OCI-LY3 (cell line): Measurements from ENCODE around the gene GRM8.

ENCODE experiments used
- EZH2phosphoT487 ChIP-seq: fragments of 200-600 bp; shearing (Covaris generic); IDR thresholded peaks from 2 replicates; pipeline ENCODE4 v1.6.1; 2018; ENCODE audit warnings: antibody characterized with exemption, mixed run types, low read depth
- TF ChIP-seq, protein P1 (sequence below): fragments of 200-600, 300-600 bp; sonication (generic); IDR thresholded peaks from 2 replicates; pipeline ENCODE4 v1.5.1; 2014; ENCODE audit warnings: antibody characterized with exemption, low read length, low read depth

DNA sequence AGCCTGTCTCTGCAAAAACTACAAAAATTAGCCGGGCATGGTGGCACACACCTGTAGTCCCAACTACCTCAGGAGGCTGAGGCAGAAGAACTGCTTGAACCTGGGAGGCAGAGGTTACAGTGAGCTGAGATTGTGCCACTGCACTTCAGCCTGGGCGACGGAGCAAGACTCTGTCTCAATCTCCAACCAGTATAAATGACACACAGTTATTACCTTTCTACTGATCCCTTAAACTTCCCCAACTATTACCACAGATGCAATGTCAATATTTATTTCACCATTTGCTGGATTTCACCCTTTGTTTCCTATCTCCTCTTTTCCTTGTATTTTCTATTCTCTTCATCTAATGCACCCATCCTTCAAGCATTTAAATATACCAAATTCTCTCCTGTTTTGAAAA is 431.8 kb downstream of the GRM8 start:
- TF ChIP-seq, protein P1, sequence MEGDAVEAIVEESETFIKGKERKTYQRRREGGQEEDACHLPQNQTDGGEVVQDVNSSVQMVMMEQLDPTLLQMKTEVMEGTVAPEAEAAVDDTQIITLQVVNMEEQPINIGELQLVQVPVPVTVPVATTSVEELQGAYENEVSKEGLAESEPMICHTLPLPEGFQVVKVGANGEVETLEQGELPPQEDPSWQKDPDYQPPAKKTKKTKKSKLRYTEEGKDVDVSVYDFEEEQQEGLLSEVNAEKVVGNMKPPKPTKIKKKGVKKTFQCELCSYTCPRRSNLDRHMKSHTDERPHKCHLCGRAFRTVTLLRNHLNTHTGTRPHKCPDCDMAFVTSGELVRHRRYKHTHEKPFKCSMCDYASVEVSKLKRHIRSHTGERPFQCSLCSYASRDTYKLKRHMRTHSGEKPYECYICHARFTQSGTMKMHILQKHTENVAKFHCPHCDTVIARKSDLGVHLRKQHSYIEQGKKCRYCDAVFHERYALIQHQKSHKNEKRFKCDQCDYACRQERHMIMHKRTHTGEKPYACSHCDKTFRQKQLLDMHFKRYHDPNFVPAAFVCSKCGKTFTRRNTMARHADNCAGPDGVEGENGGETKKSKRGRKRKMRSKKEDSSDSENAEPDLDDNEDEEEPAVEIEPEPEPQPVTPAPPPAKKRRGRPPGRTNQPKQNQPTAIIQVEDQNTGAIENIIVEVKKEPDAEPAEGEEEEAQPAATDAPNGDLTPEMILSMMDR: no peak
- TF ChIP-seq EZH2phosphoT487: no peak
